ENCODE data around the gene SNRNP25.

GRCh38 chr16:42691-43090 lies 10.9 kb upstream of the SNRNP25 start:
- TF ChIP-seq CTCF (IDR thresholded peaks at IDR 0.05; ENCODE audit: low read length) (no peak), EZH2 (IDR thresholded peaks at IDR 0.05; ENCODE audit: borderline replicate concordance, low read length) (no peak)
